Progenitor cell of endocrine pancreas (in vitro differentiated cells): ENCODE data around the gene DGKA. TPM values are rescaled to one million over a fixed set of nuclear protein-coding genes. Genes with fewer than 3 reads are reported as not detected.
"Not testable (repeated sequence)": the region's sequence is repeated elsewhere in the genome, so short reads cannot be mapped to it uniquely, and the experiment has no call there.

Experiments used
- DNase-seq: peaks from one replicate; pipeline ENCODE4 v3.0.0; 2021; ENCODE audit warnings: low spot score; ENCODE audit not compliant: unreplicated experiment
- H3K27ac Mint-ChIP-seq: 2 replicates; pipeline ENCODE4 v1.8.0; 2021; ENCODE audit warnings: mild to moderate bottlenecking, moderate library complexity, mixed read lengths
- H3K27me3 Mint-ChIP-seq: 2 replicates; pipeline ENCODE4 v1.8.0; 2021; ENCODE audit warnings: mixed read lengths
- H3K36me3 Mint-ChIP-seq: 2 replicates; pipeline ENCODE4 v1.8.0; 2022; ENCODE audit warnings: mixed read lengths; ENCODE audit not compliant: insufficient read depth
- H3K4me1 Mint-ChIP-seq: 2 replicates; pipeline ENCODE4 v1.8.0; 2021; ENCODE audit warnings: low read depth, mixed read lengths
- H3K4me3 Mint-ChIP-seq: 2 replicates; pipeline ENCODE4 v1.8.0; 2021; ENCODE audit warnings: low read depth, mild to moderate bottlenecking, moderate library complexity, mixed read lengths
- H3K9me3 Mint-ChIP-seq: 2 replicates; pipeline ENCODE4 v1.8.0; 2021; ENCODE audit warnings: low read depth, mixed read lengths
- total RNA-seq: library from RNA; stranded (reverse); gene quantifications from 2 replicates; pipeline ENCODE4 v1.2.1, GENCODE V29; 2021
- TF ChIP-seq, protein P1 (sequence below): fragments of 200-600 bp; sonication (generic); IDR thresholded peaks from one replicate; pipeline ENCODE4 v1.5.0; 2021; ENCODE audit warnings: antibody characterized with exemption, mild to moderate bottlenecking; ENCODE audit not compliant: unreplicated experiment

DGKA gene
- total RNA-seq, 1 donor from 2014 or later: 10.2 TPM

DNA sequence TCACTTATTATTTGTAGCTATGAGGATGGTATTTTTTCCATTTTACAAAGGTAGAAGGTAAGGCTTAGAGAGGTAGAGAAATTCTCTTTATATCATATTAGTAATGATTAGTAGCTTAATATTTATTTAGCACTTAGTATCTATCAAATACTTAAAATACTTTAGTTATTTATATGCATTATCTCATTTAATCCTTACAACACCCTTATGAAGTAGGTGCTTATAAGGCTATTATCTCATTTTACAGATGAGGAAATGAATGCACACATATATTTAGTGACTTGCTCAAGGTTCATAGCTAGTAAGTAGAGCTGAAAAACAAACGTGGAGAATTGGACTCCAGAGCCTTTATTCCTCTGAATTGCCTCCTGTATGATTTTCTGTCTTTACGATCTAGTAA, 53.9 kb downstream of the DGKA start:
- Mint-ChIP-seq H3K4me1 (no peaks in the 10 kb centered on the region), H3K36me3 (peaks cover 22% of the 10 kb centered on the region), H3K27me3 (no peaks in the 10 kb centered on the region), H3K4me3 (no peak overlapping the region), H3K9me3 (no peaks in the 10 kb centered on the region), H3K27ac (no peak overlapping the region)
- TF ChIP-seq, protein P1, sequence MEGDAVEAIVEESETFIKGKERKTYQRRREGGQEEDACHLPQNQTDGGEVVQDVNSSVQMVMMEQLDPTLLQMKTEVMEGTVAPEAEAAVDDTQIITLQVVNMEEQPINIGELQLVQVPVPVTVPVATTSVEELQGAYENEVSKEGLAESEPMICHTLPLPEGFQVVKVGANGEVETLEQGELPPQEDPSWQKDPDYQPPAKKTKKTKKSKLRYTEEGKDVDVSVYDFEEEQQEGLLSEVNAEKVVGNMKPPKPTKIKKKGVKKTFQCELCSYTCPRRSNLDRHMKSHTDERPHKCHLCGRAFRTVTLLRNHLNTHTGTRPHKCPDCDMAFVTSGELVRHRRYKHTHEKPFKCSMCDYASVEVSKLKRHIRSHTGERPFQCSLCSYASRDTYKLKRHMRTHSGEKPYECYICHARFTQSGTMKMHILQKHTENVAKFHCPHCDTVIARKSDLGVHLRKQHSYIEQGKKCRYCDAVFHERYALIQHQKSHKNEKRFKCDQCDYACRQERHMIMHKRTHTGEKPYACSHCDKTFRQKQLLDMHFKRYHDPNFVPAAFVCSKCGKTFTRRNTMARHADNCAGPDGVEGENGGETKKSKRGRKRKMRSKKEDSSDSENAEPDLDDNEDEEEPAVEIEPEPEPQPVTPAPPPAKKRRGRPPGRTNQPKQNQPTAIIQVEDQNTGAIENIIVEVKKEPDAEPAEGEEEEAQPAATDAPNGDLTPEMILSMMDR: no peak
- DNase-seq: no peak

GRCh38 chr12:55985341-55985740, 54.4 kb downstream of the DGKA start:
- TF ChIP-seq, protein P1: no peak
- H3K36me3 Mint-ChIP-seq: peaks cover 22% of the 10 kb centered on the region
- no peaks in the 10 kb centered on the region for H3K4me1 Mint-ChIP-seq
- no peak overlapping the region for H3K4me3 Mint-ChIP-seq
- no peak for DNase-seq
- no peaks in the 10 kb centered on the region for H3K27me3 Mint-ChIP-seq
- H3K9me3 Mint-ChIP-seq: no peaks in the 10 kb centered on the region
- H3K27ac Mint-ChIP-seq: no peak overlapping the region

DNA sequence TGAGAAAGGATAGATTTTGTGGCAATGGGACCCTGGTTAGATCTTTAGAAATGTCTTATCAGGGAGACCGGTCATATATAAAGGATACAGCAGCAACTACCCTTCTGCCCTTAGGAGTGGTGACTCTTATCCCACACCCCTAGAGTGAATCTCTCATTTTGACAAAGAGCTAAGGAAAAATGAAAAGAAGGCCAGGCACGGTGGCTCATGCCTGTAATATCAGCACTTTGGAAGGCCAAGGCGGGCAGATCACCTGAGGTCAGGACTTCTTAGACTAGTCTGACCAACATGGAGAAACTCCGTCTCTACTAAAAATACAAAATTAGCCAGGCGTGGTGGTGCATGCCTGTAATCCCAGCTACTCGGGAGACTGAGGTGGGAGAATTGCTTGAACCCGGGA, 55.0 kb downstream of the DGKA start:
- not testable (repeated sequence) for H3K27me3 Mint-ChIP-seq, DNase-seq, H3K4me1 Mint-ChIP-seq, H3K27ac Mint-ChIP-seq, H3K9me3 Mint-ChIP-seq, H3K4me3 Mint-ChIP-seq
- H3K36me3 Mint-ChIP-seq: peaks cover 23% of the 10 kb centered on the region

DNA sequence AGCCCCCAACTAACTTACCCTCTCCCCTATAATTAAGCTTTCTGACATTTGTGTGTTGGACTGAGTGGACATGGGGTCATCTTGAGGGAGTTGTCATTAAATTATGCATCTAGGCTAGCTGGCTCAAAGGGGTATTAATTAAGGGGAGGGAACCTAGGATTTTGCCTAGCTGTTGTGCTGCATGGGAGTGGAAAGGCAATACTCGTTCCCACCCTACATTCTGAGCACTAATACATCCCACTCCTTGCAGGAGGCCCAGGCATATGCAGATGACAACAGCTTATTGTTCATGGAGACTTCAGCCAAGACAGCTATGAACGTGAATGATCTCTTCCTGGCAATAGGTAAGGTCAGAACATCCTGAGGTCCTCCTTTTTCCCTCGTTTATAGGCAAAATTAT, 60.1 kb downstream of the DGKA start:
- H3K27ac Mint-ChIP-seq: no peak overlapping the region
- H3K4me1 Mint-ChIP-seq: no peaks in the 10 kb centered on the region
- no peaks in the 10 kb centered on the region for H3K9me3 Mint-ChIP-seq
- H3K4me3 Mint-ChIP-seq: no peak overlapping the region
- TF ChIP-seq, protein P1: no peak
- no peaks in the 10 kb centered on the region for H3K27me3 Mint-ChIP-seq
- H3K36me3 Mint-ChIP-seq: peaks cover 25% of the 10 kb centered on the region
- no peak for DNase-seq

GRCh38 chr12:55993230-55993853, 62.4 kb downstream of the DGKA start:
- Mint-ChIP-seq H3K9me3 (no peaks in the 10 kb centered on the region), H3K4me1 (peaks cover 10% of the 10 kb centered on the region), H3K27ac (peak overlapping the region; percentile 74), H3K27me3 (no peaks in the 10 kb centered on the region), H3K4me3 (no peak overlapping the region), H3K36me3 (peaks cover 25% of the 10 kb centered on the region)
- TF ChIP-seq, protein P1: no peak
- no peak for DNase-seq

- no peak overlapping the region for H3K4me3 Mint-ChIP-seq
- peaks cover 13% of the 10 kb centered on the region for H3K4me1 Mint-ChIP-seq
- peaks cover 18% of the 10 kb centered on the region for H3K36me3 Mint-ChIP-seq
These were observed 64.4 kb downstream of the DGKA start for GRCh38 chr12:55995366-55995765.

More at GRCh38 chr12:55995366-55995765, 64.4 kb downstream of the DGKA start:
- H3K9me3 Mint-ChIP-seq: no peaks in the 10 kb centered on the region
- H3K27me3 Mint-ChIP-seq: no peaks in the 10 kb centered on the region
- DNase-seq: no peak
- TF ChIP-seq, protein P1: no peak
- H3K27ac Mint-ChIP-seq: peak overlapping the region; percentile 59
